Caco-2 (cell line): ENCODE measurements around the gene ABO. TPM values are rescaled to one million over a fixed set of nuclear protein-coding genes. Genes with fewer than 3 reads are reported as not detected.
"Not testable (repeated sequence)": the region's sequence is repeated elsewhere in the genome, so short reads cannot be mapped to it uniquely, and the experiment has no call there.

ENCODE experiments used
- BruUV-seq: library from RNA; stranded (reverse); fragments of 400-500 nt; replicated peaks from 2 replicates; lab custom pipeline; 2021; lab: Mats Ljungman, UMichigan
- CTCF ChIA-PET: fragments of 300-600 bp; sonication (Branson Sonifier 250); formaldehyde crosslinking; loops from one replicate; lab custom pipeline; 2022; ENCODE audit warnings: antibody characterized with exemption; lab: Charles Lee
- POLR2A ChIA-PET: fragments of 300-600 bp; sonication (Branson Sonifier 250); formaldehyde crosslinking; loops from one replicate; lab custom pipeline; 2022; ENCODE audit warnings: antibody characterized with exemption; lab: Charles Lee
- DNase-seq, 2 experiments: peaks; one replicate each; pipeline versions ENCODE4 v3.0.0 to v3.0.0-alpha.2; 2020 to 2022
- H3K27me3 ChIP-seq: replicated peaks from 2 replicates; pipeline ENCODE4 v1.6.0; 2011; ENCODE audit warnings: low read length; ENCODE audit not compliant: control insufficient read depth, insufficient read depth
- H3K36me3 ChIP-seq: 2 replicates; pipeline ENCODE4 v1.5.1; 2011; ENCODE audit warnings: low read length; ENCODE audit not compliant: control insufficient read depth, insufficient read depth
- H3K4me1 ChIP-seq: fragments of 250-450 bp; sonication (Bioruptor Pico); 2 replicates; pipeline ENCODE4 v1.5.1; 2020; ENCODE audit warnings: mild to moderate bottlenecking
- H3K4me3 ChIP-seq: 2 replicates; pipeline ENCODE4 v1.5.1; 2011; ENCODE audit warnings: low read depth, mild to moderate bottlenecking, control low read depth, low read length
- H3K9me3 ChIP-seq: fragments of 250-450 bp; sonication (Bioruptor Pico); 2 replicates; pipeline ENCODE4 v1.5.1; 2020; ENCODE audit warnings: mild to moderate bottlenecking, moderate library complexity
- H3K27ac Mint-ChIP-seq: one replicate; pipeline ENCODE4 v1.8.0; 2022; ENCODE audit warnings: mixed read lengths; ENCODE audit not compliant: unreplicated experiment
- H3K27me3 Mint-ChIP-seq: one replicate; pipeline ENCODE4 v1.8.0; 2022; ENCODE audit warnings: mixed read lengths; ENCODE audit not compliant: insufficient read depth, unreplicated experiment
- H3K36me3 Mint-ChIP-seq: one replicate; pipeline ENCODE4 v1.8.0; 2022; ENCODE audit warnings: mild to moderate bottlenecking, mixed read lengths; ENCODE audit not compliant: insufficient read depth, unreplicated experiment
- H3K4me1 Mint-ChIP-seq: one replicate; pipeline ENCODE4 v1.8.0; 2022; ENCODE audit warnings: low read depth, mixed read lengths; ENCODE audit not compliant: unreplicated experiment
- H3K4me3 Mint-ChIP-seq: one replicate; pipeline ENCODE4 v1.8.0; 2022; ENCODE audit warnings: mild to moderate bottlenecking, moderate library complexity, mixed read lengths; ENCODE audit not compliant: unreplicated experiment
- H3K9me3 Mint-ChIP-seq: one replicate; pipeline ENCODE4 v1.8.0; 2022; ENCODE audit warnings: mixed read lengths; ENCODE audit not compliant: unreplicated experiment
- CTCF ChIP-seq, 2 experiments: fragments of 200-600 bp in 1 of 2; IDR thresholded peaks; 1 replicate in 1 of 2; 2 replicates in 1 of 2; pipeline versions ENCODE4 v1.5.1 to v1.8.0; 2011 to 2022; ENCODE audit warnings: antibody characterized with exemption in 1 of 2, control low read depth in 1 of 2, inconsistent platforms in 1 of 2, low read depth in 1 of 2, low read length in 1 of 2, mild to moderate bottlenecking in 1 of 2, moderate library complexity in 1 of 2; ENCODE audit not compliant: insufficient read depth in 1 of 2, severe bottlenecking in 1 of 2, unreplicated experiment in 1 of 2
- intact Hi-C: fragments of 100-400 bp; cut with micrococcal nuclease; formaldehyde crosslinking; loops from one replicate; pipeline ENCODE4 v1.10.0; 2022; ENCODE audit not compliant: unreplicated experiment
- total RNA-seq: library from RNA; stranded (reverse); gene quantifications from 2 replicates; pipeline ENCODE4 v1.2.3, GENCODE V29; 2022

Gene ABO
- total RNA-seq, 1 experiment from 2014 or later = not detected

GRCh38 chr9:133322701-133323100 lies 47.7 kb upstream of the ABO start:
- ChIA-PET POLR2A (no interaction called here), CTCF (no interaction called here)
- Histone ChIP-seq H3K4me3 (no peak overlapping the region), H3K9me3 (peaks cover 12% of the 10 kb centered on the region; the same call in 1 of the 2 replicates), H3K36me3 (no peaks in the 10 kb centered on the region), H3K4me1 (no peaks in the 10 kb centered on the region), H3K27me3 (no peaks in the 10 kb centered on the region)
- Mint-ChIP-seq H3K27me3 (no peaks in the 10 kb centered on the region), H3K9me3 (peaks cover 10% of the 10 kb centered on the region), H3K27ac (no peak overlapping the region), H3K4me1 (no peaks in the 10 kb centered on the region), H3K4me3 (no peak overlapping the region), H3K36me3 (no peaks in the 10 kb centered on the region)
- BruUV-seq = no TSS peak
- DNase-seq = no peak
- intact Hi-C loops = no loop called here
- TF ChIP-seq CTCF (IDR thresholded peaks at IDR 0.05; ENCODE audit: insufficient read depth in 1 of 2, low read depth in 1 of 2, low read length in 1 of 2, severe bottlenecking in 1 of 2, unreplicated experiment in 1 of 2) = no peak

- H3K27ac Mint-ChIP-seq = no peak overlapping the region
- no peaks in the 10 kb centered on the region for H3K36me3 ChIP-seq
- peaks cover 10% of the 10 kb centered on the region for H3K9me3 Mint-ChIP-seq
- ChIA-PET POLR2A (no interaction called here), CTCF (no interaction called here)
- H3K4me3 Mint-ChIP-seq = no peak overlapping the region
- H3K36me3 Mint-ChIP-seq = no peaks in the 10 kb centered on the region
- TF ChIP-seq CTCF (IDR thresholded peaks at IDR 0.05; ENCODE audit: insufficient read depth in 1 of 2, low read depth in 1 of 2, low read length in 1 of 2, severe bottlenecking in 1 of 2, unreplicated experiment in 1 of 2) = no peak
- peaks cover 12% of the 10 kb centered on the region; the same call in 1 of the 2 replicates for H3K9me3 ChIP-seq
- no peaks in the 10 kb centered on the region for H3K27me3 Mint-ChIP-seq
- BruUV-seq = no TSS peak
- H3K4me1 ChIP-seq = no peaks in the 10 kb centered on the region
- H3K27me3 ChIP-seq = no peaks in the 10 kb centered on the region
- DNase-seq = no peak
- H3K4me1 Mint-ChIP-seq = no peaks in the 10 kb centered on the region
- intact Hi-C loops = no loop called here
- no peak overlapping the region for H3K4me3 ChIP-seq
These were observed 46.5 kb upstream of the ABO start for GRCh38 chr9:133321411-133321935.

GRCh38 chr9:133320421-133320881 lies 45.5 kb upstream of the ABO start:
- POLR2A ChIA-PET = no interaction called here
- H3K36me3 Mint-ChIP-seq = no peaks in the 10 kb centered on the region
- no TSS peak for BruUV-seq
- intact Hi-C loops = no loop called here
- no peaks in the 10 kb centered on the region for H3K27me3 Mint-ChIP-seq
- Histone ChIP-seq H3K36me3 (no peaks in the 10 kb centered on the region), H3K27me3 (no peaks in the 10 kb centered on the region), H3K4me1 (no peaks in the 10 kb centered on the region), H3K4me3 (no peak overlapping the region), H3K9me3 (peaks cover 12% of the 10 kb centered on the region; the same call in 1 of the 2 replicates)
- CTCF ChIA-PET = interaction anchor here (1.7 kb wide), 1 partner anchor 134 kb away, joined by 24 read pairs; no protein-coding TSS in a partner anchor
- no peak for DNase-seq
- H3K4me1 Mint-ChIP-seq = no peaks in the 10 kb centered on the region
- H3K9me3 Mint-ChIP-seq = peaks cover 16% of the 10 kb centered on the region
- no peak overlapping the region for H3K27ac Mint-ChIP-seq
- H3K4me3 Mint-ChIP-seq = no peak overlapping the region
- TF ChIP-seq CTCF (IDR thresholded peaks at IDR 0.05; ENCODE audit: insufficient read depth in 1 of 2, low read depth in 1 of 2, low read length in 1 of 2, severe bottlenecking in 1 of 2, unreplicated experiment in 1 of 2) = peak in 1 of 2 experiments; percentile 13

- BruUV-seq, H3K27me3 Mint-ChIP-seq, H3K27me3 ChIP-seq, CTCF ChIA-PET, H3K9me3 ChIP-seq, H3K4me3 Mint-ChIP-seq, H3K36me3 Mint-ChIP-seq, H3K9me3 Mint-ChIP-seq, H3K4me1 ChIP-seq, H3K4me1 Mint-ChIP-seq, H3K4me3 ChIP-seq, H3K36me3 ChIP-seq, intact Hi-C loops, H3K27ac Mint-ChIP-seq, POLR2A ChIA-PET: not testable (repeated sequence)
- DNase-seq = peak in 1 of 2 experiments; percentile 12
These were observed 42.5 kb upstream of the ABO start for GRCh38 chr9:133317551-133317950.
